Measurements from ENCODE around the gene COX5B. TPM values are rescaled to one million over a fixed set of nuclear protein-coding genes. Genes with fewer than 3 reads are reported as not detected.
"Not testable (repeated sequence)": the region's sequence is repeated elsewhere in the genome, so short reads cannot be mapped to it uniquely, and the experiment has no call there.

COX5B gene
- total and polyA plus RNA-seq, 7 donors = 635 to 1,354 (median 816) TPM

DNA sequence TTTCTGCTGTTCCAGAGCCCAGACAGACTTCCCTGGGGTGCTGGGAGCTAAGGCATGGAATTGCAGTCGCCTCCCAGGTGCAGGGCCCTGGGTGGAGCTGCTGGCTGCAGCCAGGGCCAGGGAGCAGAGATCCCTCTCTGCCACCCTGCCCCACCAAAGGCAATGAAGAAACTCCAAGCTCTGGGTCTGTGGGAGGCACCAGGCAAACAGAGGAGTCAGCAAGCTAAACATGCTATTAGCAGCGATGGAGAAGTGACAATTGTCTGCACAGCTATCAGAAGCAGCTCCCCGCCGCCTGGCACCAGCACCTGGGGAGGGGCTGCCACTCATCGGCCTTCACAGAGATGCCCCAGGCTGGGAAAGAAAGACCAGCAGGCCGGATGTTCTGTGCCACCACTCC is 28.0 kb upstream of the COX5B start:
- WGBS, 3 donors = 90 to 97% (median 91%) methylated on average over 6 of the region's 6 CpGs
- H3K27me3 ChIP-seq (ENCODE audit: insufficient read depth in 3 of 3, low read length in 2 of 3) = no peaks in the 10 kb centered on the region

DNA sequence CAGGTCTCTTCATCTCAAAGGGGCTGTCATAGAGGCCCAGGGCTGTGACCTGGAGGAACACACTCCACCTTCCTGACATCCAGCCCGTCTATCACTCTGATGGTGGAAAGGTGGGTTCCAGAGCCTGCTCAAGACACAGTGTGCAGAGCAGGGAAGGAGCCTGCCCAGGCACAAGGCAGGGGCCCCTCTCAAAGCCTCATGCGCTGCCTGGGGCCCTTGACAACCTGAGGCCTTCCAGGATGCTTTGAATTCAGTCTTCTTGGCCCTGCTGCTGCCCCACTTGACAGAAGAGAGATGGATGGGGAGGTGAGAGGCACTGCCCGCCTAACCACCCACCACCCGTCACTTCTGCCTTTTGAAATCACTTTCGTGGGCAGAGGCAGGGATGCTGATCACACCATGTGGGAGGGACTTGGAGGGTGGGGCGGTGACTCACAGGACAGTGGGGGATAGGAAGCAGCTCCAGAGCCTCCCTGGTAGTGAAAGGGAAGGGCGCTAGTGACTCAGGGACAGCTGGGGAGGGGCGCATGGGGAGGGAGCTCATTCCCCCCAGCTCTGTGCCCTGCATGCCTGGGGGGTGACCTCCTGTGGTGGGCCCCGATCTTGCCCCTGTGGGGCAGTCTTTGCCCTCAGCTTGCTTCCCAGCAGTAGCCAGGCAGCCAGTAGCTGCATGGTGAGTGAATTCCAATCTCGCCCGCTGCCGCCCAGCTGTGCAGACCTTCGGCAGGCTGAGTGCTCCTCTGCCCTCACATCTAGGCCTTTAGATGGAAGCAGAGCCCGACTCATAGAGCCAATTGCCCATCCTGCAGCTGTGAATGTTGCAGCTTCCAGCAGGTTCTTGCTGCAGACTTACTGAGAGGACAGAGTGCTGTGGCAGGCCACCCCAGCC is 26.7 kb upstream of the COX5B start:
- intact Hi-C loops (cut with DNase I); H3K9me3 ChIP-seq; H3K36me3 ChIP-seq (ENCODE audit: insufficient read depth in 1 of 2, low read depth in 1 of 2); H3K4me3 ChIP-seq; H3K27ac ChIP-seq; H3K4me1 ChIP-seq; H3K27me3 ChIP-seq (ENCODE audit: insufficient read depth in 3 of 3, low read length in 2 of 3); DNase-seq: not testable (repeated sequence)
- peak in 2 of 4 donors; percentile 41 to 44 for ATAC-seq
- 64 to 74% (median 66%) methylated on average over 5 to 8 of the region's 14 CpGs for WGBS, 3 donors

More for the DNA sequence above, 28.0 kb upstream of the COX5B start:
- Histone ChIP-seq H3K4me1 (no peaks in the 10 kb centered on the region), H3K27ac (no peak overlapping the region), H3K36me3 (ENCODE audit: insufficient read depth in 1 of 2, low read depth in 1 of 2) (no peaks in the 10 kb centered on the region), H3K9me3 (no peaks in the 10 kb centered on the region), H3K4me3 (no peak overlapping the region)
- no peak for TF ChIP-seq CTCF (IDR thresholded peaks at IDR 0.05)
- no peak for ATAC-seq
- intact Hi-C loops (cut with DNase I) = no loop called here
- DNase-seq = no peak

- H3K4me3 ChIP-seq; H3K27ac ChIP-seq; DNase-seq; intact Hi-C loops (cut with DNase I); H3K27me3 ChIP-seq (ENCODE audit: insufficient read depth in 3 of 3, low read length in 2 of 3); H3K4me1 ChIP-seq; ATAC-seq; H3K36me3 ChIP-seq (ENCODE audit: insufficient read depth in 1 of 2, low read depth in 1 of 2); H3K9me3 ChIP-seq: not testable (repeated sequence)
- 88 to 100% (median 97%) methylated on average over 1 of the region's 1 CpG for WGBS, 3 donors
These were observed 25.4 kb upstream of the COX5B start for GRCh38 chr2:97620492-97620891.

DNA sequence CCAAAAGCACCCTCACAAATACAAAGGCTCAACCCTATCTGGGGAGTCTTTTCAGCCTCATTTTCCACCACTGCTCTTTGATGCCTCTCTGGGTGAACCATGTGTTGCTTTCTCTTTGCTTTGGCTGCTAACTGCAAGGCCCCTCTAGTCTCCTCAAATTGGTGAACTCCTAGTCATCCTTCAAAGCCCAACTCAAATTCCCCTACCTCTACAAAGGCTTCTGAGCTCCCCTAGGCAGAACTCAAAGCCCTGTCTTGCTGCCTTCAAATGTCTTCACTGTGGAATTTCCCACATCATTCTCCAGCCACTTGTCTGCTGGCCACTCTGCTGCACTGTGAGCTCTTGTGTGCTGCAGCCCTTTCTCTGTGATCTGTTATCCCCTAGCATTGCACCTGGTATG is 22.9 kb upstream of the COX5B start:
- H3K27me3 ChIP-seq (ENCODE audit: insufficient read depth in 3 of 3, low read length in 2 of 3); intact Hi-C loops (cut with DNase I); H3K9me3 ChIP-seq; H3K36me3 ChIP-seq (ENCODE audit: insufficient read depth in 1 of 2, low read depth in 1 of 2); ATAC-seq; DNase-seq; H3K4me3 ChIP-seq; H3K27ac ChIP-seq; H3K4me1 ChIP-seq: not testable (repeated sequence)

GRCh38 chr2:97625354-97626048 is 20.4 kb upstream of the COX5B start:
- ATAC-seq; H3K9me3 ChIP-seq; H3K4me3 ChIP-seq; H3K4me1 ChIP-seq; H3K36me3 ChIP-seq (ENCODE audit: insufficient read depth in 1 of 2, low read depth in 1 of 2); H3K27ac ChIP-seq; H3K27me3 ChIP-seq (ENCODE audit: insufficient read depth in 3 of 3, low read length in 2 of 3); DNase-seq; intact Hi-C loops (cut with DNase I): not testable (repeated sequence)
- WGBS, 3 donors = 24 to 47% (median 39%) methylated on average over 2 to 5 of the region's 8 CpGs

- DNase-seq; ATAC-seq; H3K4me3 ChIP-seq; H3K36me3 ChIP-seq (ENCODE audit: insufficient read depth in 1 of 2, low read depth in 1 of 2); H3K9me3 ChIP-seq; H3K27me3 ChIP-seq (ENCODE audit: insufficient read depth in 3 of 3, low read length in 2 of 3); H3K4me1 ChIP-seq; H3K27ac ChIP-seq; intact Hi-C loops (cut with DNase I): not testable (repeated sequence)
- 51 to 66% (median 57%) methylated on average over 8 of the region's 8 CpGs for WGBS, 3 donors
These were observed 19.8 kb upstream of the COX5B start for GRCh38 chr2:97626049-97626430.
